H1 (cell line): Measurements from ENCODE around the gene SLC2A13. TPM values are rescaled to one million over a fixed set of nuclear protein-coding genes. Genes with fewer than 3 reads are reported as not detected.

Experiments
- CTCF ChIA-PET: fragments of 300-600 bp; sonication (Branson Sonifier 250); formaldehyde crosslinking; loops from one replicate; lab custom pipeline; 2021; ENCODE audit not compliant: partially characterized antibody; lab: Charles Lee
- POLR2A ChIA-PET: fragments of 300-600 bp; sonication (Branson Sonifier 250); formaldehyde crosslinking; loops from one replicate; lab custom pipeline; 2021; ENCODE audit warnings: inconsistent platforms; ENCODE audit not compliant: partially characterized antibody; lab: Charles Lee
- DNase-seq, 2 experiments: peaks; one replicate each; pipeline versions ENCODE4 v3.0.0 to v3.0.0-alpha.2; 2010 to 2022; ENCODE audit warnings: low spot score in 2 of 2, low read depth in 1 of 2, mixed read lengths in 1 of 2
- FAIRE-seq: peaks from 2 replicates; lab custom pipeline; 2011; peaks lifted over from hg19 to GRCh38; lab: Jason Lieb, UNC
- H2AFZ ChIP-seq: 2 replicates; pipeline ENCODE4 v1.8.1; 2012; ENCODE audit warnings: low read length, inconsistent platforms
- H2AK5ac ChIP-seq: 2 replicates; pipeline ENCODE4 v1.6.1; 2013; ENCODE audit warnings: low read depth, low read length
- H2BK120ac ChIP-seq: replicated peaks from 2 replicates; pipeline ENCODE3; 2013; ENCODE audit warnings: low read depth, low read length, inconsistent platforms
- H2BK12ac ChIP-seq: 2 replicates; pipeline ENCODE4 v1.6.1; 2013; ENCODE audit warnings: low read depth, low read length
- H2BK15ac ChIP-seq: 2 replicates; pipeline ENCODE4 v1.6.1; 2013; ENCODE audit warnings: low read length
- H2BK20ac ChIP-seq: 2 replicates; pipeline ENCODE4 v1.6.1; 2013; ENCODE audit warnings: low read length
- H2BK5ac ChIP-seq: 2 replicates; pipeline ENCODE4 v1.6.1; 2013; ENCODE audit warnings: low read depth, low read length
- H3K14ac ChIP-seq: 2 replicates; pipeline ENCODE4 v1.6.1; 2013; ENCODE audit warnings: inconsistent platforms; ENCODE audit not compliant: insufficient read length
- H3K18ac ChIP-seq: 2 replicates; pipeline ENCODE4 v1.6.1; 2013; ENCODE audit warnings: low read length; ENCODE audit errors: extremely low read depth
- H3K23ac ChIP-seq: 2 replicates; pipeline ENCODE4 v1.6.1; 2013; ENCODE audit warnings: inconsistent platforms; ENCODE audit not compliant: insufficient read length
- H3K23me2 ChIP-seq: 2 replicates; pipeline ENCODE4 v1.6.1; 2013; ENCODE audit warnings: low read depth, low read length
- H3K27ac ChIP-seq: 2 replicates; pipeline ENCODE4 v1.6.1; 2011; ENCODE audit warnings: low read depth, low read length, inconsistent platforms
- H3K27me3 ChIP-seq, 4 experiments: replicated peaks in 1 of 4; 1 replicate in 1 of 4; 2 replicates in 3 of 4; pipeline versions ENCODE4 v1.6.1 to v1.8.1; 2011 to 2013; ENCODE audit warnings: low read length in 3 of 4, mild to moderate bottlenecking in 3 of 4, inconsistent platforms in 2 of 4, mixed read lengths in 2 of 4, moderate library complexity in 1 of 4; ENCODE audit not compliant: control insufficient read depth in 3 of 4, insufficient read depth in 3 of 4; ENCODE audit errors: extremely low read depth in 1 of 4
- H3K36me3 ChIP-seq, 4 experiments: 2 replicates each; pipeline versions ENCODE4 v1.6.1 to v1.8.1; 2011 to 2013; ENCODE audit warnings: mild to moderate bottlenecking in 4 of 4, low read length in 3 of 4, moderate library complexity in 2 of 4, control low read depth in 1 of 4, inconsistent platforms in 1 of 4; ENCODE audit not compliant: insufficient read depth in 4 of 4, control insufficient read depth in 2 of 4
- H3K4ac ChIP-seq: replicated peaks from 2 replicates; pipeline ENCODE3; 2013; ENCODE audit warnings: low read length, low read depth, mixed read lengths, inconsistent platforms; ENCODE audit not compliant: insufficient read length
- H3K4me1 ChIP-seq, 4 experiments: replicated peaks in 1 of 4; 1 replicate in 1 of 4; 2 replicates in 3 of 4; pipeline versions ENCODE4 v1.6.1 to v1.8.1; 2011 to 2013; ENCODE audit warnings: low read length in 3 of 4, inconsistent platforms in 2 of 4, mixed read lengths in 1 of 4; ENCODE audit not compliant: insufficient read depth in 4 of 4, control insufficient read depth in 3 of 4
- H3K4me2 ChIP-seq, 2 experiments: 2 replicates each; pipeline versions ENCODE4 v1.6.1 to v1.8.1; 2011 to 2013; ENCODE audit warnings: low read depth in 2 of 2, low read length in 2 of 2, control low read depth in 1 of 2, inconsistent platforms in 1 of 2, mild to moderate bottlenecking in 1 of 2; ENCODE audit not compliant: insufficient read depth in 1 of 2
- H3K4me3 ChIP-seq, 4 experiments: fragments of 200-600, 300-600 bp in 1 of 4; sonication (generic), shearing (Covaris generic), sonication (Bioruptor Twin) in 1 of 4; 2 replicates each; pipeline versions ENCODE4 v1.5.1 to v1.8.1; 2011 to 2016; ENCODE audit warnings: low read length in 4 of 4, low read depth in 3 of 4, control low read depth in 2 of 4, inconsistent platforms in 2 of 4, mild to moderate bottlenecking in 2 of 4, mixed read lengths in 1 of 4, moderate library complexity in 1 of 4; ENCODE audit not compliant: insufficient read depth in 2 of 4; ENCODE audit errors: extremely low read depth in 1 of 4
- H3K56ac ChIP-seq: replicated peaks from 2 replicates; pipeline ENCODE3; 2013; ENCODE audit warnings: low read depth, mild to moderate bottlenecking, mixed read lengths, low read length, inconsistent platforms; ENCODE audit not compliant: insufficient read length
- H3K79me1 ChIP-seq: 2 replicates; pipeline ENCODE4 v1.6.1; 2013; ENCODE audit warnings: low read depth, low read length, control low read depth
- H3K79me2 ChIP-seq, 2 experiments: 2 replicates each; pipeline versions ENCODE4 v1.6.1 to v1.8.1; 2012 to 2013; ENCODE audit warnings: low read length in 2 of 2, mild to moderate bottlenecking in 2 of 2, inconsistent platforms in 1 of 2; ENCODE audit not compliant: insufficient read depth in 2 of 2, control insufficient read depth in 1 of 2
- H3K9ac ChIP-seq, 4 experiments: replicated peaks in 1 of 4; 1 replicate in 1 of 4; 2 replicates in 3 of 4; pipeline versions ENCODE4 v1.6.1 to v1.8.1; 2011 to 2013; ENCODE audit warnings: low read depth in 3 of 4, low read length in 3 of 4, control low read depth in 2 of 4, mild to moderate bottlenecking in 2 of 4, moderate library complexity in 2 of 4, inconsistent platforms in 1 of 4; ENCODE audit errors: extremely low read depth in 1 of 4
- H3K9me3 ChIP-seq, 2 experiments: 2 replicates each; pipeline versions ENCODE4 v1.6.1 to v1.8.1; 2012 to 2013; ENCODE audit warnings: mild to moderate bottlenecking in 2 of 2, moderate library complexity in 2 of 2, control low read depth in 1 of 2, inconsistent platforms in 1 of 2, low read depth in 1 of 2, low read length in 1 of 2, mixed read lengths in 1 of 2; ENCODE audit not compliant: insufficient read depth in 2 of 2
- H4K20me1 ChIP-seq, 2 experiments: replicated peaks in 1 of 2; 2 replicates each; pipeline versions ENCODE3 to v1.8.1; 2011 to 2013; ENCODE audit warnings: inconsistent platforms in 2 of 2, low read length in 2 of 2, mild to moderate bottlenecking in 1 of 2; ENCODE audit not compliant: insufficient read depth in 2 of 2, control insufficient read depth in 1 of 2
- H4K5ac ChIP-seq: 2 replicates; pipeline ENCODE4 v1.6.1; 2013; ENCODE audit warnings: low read length, low read depth, mixed read lengths, inconsistent platforms; ENCODE audit not compliant: insufficient read length
- H4K8ac ChIP-seq: 2 replicates; pipeline ENCODE4 v1.8.0; 2013; ENCODE audit warnings: mild to moderate bottlenecking, moderate library complexity, low read length, inconsistent platforms; ENCODE audit not compliant: insufficient read depth; ENCODE audit errors: extremely low read depth
- H4K91ac ChIP-seq: replicated peaks from 2 replicates; pipeline ENCODE3; 2013; ENCODE audit warnings: low read length, mixed read lengths, inconsistent platforms; ENCODE audit not compliant: insufficient read length
- SUZ12 ChIP-seq: fragments of 200-600 bp; sonication (generic); IDR thresholded peaks from 2 replicates; pipeline ENCODE4 v1.6.1; 2012; ENCODE audit warnings: mild to moderate bottlenecking, inconsistent platforms, low read length, moderate library complexity, mixed read lengths
- TAF7 ChIP-seq: optimal IDR thresholded peaks from 2 replicates; pipeline ENCODE3; 2011; ENCODE audit warnings: low read depth, mild to moderate bottlenecking, inconsistent platforms, low read length, moderate library complexity, borderline replicate concordance
- WGBS, 2 experiments: shearing (Covaris generic) in 1 of 2; methylation state at CpG; one replicate each; pipeline versions ENCODE4 v1.1.6 to v1.1.7; 2013 to 2015; ENCODE audit warnings: low lambda C conversion rate in 2 of 2, mixed read lengths in 2 of 2, inconsistent platforms in 1 of 2, low coverage in 1 of 2, missing lambda C conversion rate in 1 of 2; ENCODE audit not compliant: insufficient replicate concordance in 2 of 2, insufficient coverage in 1 of 2, insufficient read length in 1 of 2; ENCODE audit errors: extremely low coverage in 1 of 2, missing lambda C conversion rate in 1 of 2; 5-methylcytosine and 5-hydroxymethylcytosine counted together
- polyA plus RNA-seq, 7 experiments: library from polyadenylated mRNA; depleted of rRNA in 3 of 7; stranded (reverse) in 5 of 7; unstranded in 2 of 7; fragments of >200 nt in 5 of 7; fragments of 200-250 nt in 2 of 7; gene quantifications; 1 replicate in 5 of 7; 2 replicates in 1 of 7; 4 replicates in 1 of 7; pipeline versions ENCODE4 v1.2.1 to v1.2.3, GENCODE V29; 2011 to 2013; ENCODE audit warnings: missing spikeins in 2 of 7, mixed read lengths in 2 of 7
- total RNA-seq: library from RNA; stranded (reverse); fragmentation: NEBNext Ultra II Directional; extraction: Animal tissue kit (Norgen Biotek cat#: 25700); gene quantifications from 2 replicates; pipeline ENCODE4 v1.2.1, GENCODE V29; 2021

SLC2A13 gene
- total and polyA plus RNA-seq, 2 of the 8 experiments (the other 6 are each of a cell fraction or from before 2014, with no cell fraction given), result 2.8 to 9.6 TPM

- Histone ChIP-seq H3K36me3 (no peaks in the 10 kb centered on the region), H3K14ac (no peak overlapping the region), H3K23me2 (no peaks in the 10 kb centered on the region), H4K20me1 (peaks cover 0 to 4% of the 10 kb centered on the region in 2 experiments), H2BK15ac (no peak overlapping the region), H3K79me1 (no peaks in the 10 kb centered on the region), H4K91ac (no peak overlapping the region), H3K23ac (no peak overlapping the region), H3K4me3 (no peak overlapping the region), H2BK120ac (no peak overlapping the region), H3K4me2 (no peak overlapping the region), H2BK5ac (no peak overlapping the region), H3K4me1 (no peaks in the 10 kb centered on the region), H3K9me3 (no peaks in the 10 kb centered on the region), H3K9ac (no peak overlapping the region), H2BK20ac (no peak overlapping the region), H3K4ac (no peak overlapping the region), H2BK12ac (no peak overlapping the region), H3K27ac (no peak overlapping the region), H3K79me2 (no peaks in the 10 kb centered on the region), H4K8ac (no peak overlapping the region), H3K27me3 (no peaks in the 10 kb centered on the region), H4K5ac (no peak overlapping the region), H3K18ac (no peak overlapping the region), H3K56ac (no peak overlapping the region), H2AFZ (no peak overlapping the region), H2AK5ac (no peak overlapping the region)
- 73% methylated on average over 2 of the region's 2 CpGs; no CpG with 5 or more reads in 1 of the 2 experiments for WGBS, 2 experiments
- DNase-seq, result no peak
- CTCF ChIA-PET, result interaction anchor here (0.7 to 0.9 kb wide), 2 partner anchors 80 to 120 kb away, joined by 3 read pairs; no protein-coding TSS in a partner anchor
- POLR2A ChIA-PET, result interaction anchor here (0.6 kb wide), 1 partner anchor 119 kb away, joined by 3 read pairs; no protein-coding TSS in a partner anchor
- no peak for FAIRE-seq
- no peak for TF ChIP-seq SUZ12
- TF ChIP-seq TAF7, result no peak
These were observed 300.2 kb downstream of the SLC2A13 start for GRCh38 chr12:39805651-39806050.
